ENCODE data around the gene TENT4A.
"Not testable (repeated sequence)": the region's sequence is repeated elsewhere in the genome, so short reads cannot be mapped to it uniquely, and the experiment has no call there.

TENT4A gene
- 46.6 to 85.2 (median 53.3) reads per million in 9 experiments for total RNA-seq

- no peaks in the 10 kb centered on the region for H3K9me3 Mint-ChIP-seq
- H3K36me3 Mint-ChIP-seq (ENCODE audit: insufficient read depth): peaks cover 21% of the 10 kb centered on the region
- peak within 1 kb of the TSS; percentile 84 to 91 for H3K27ac Mint-ChIP-seq
- no peak for DNase-seq
- ATAC-seq (replicated peaks): peak; percentile 1
- H3K4me3 Mint-ChIP-seq: peak within 1 kb of the TSS; percentile 85 to 89
- no peaks in the 10 kb centered on the region for H3K27me3 Mint-ChIP-seq
- H3K4me1 Mint-ChIP-seq (ENCODE audit: low read depth in 2 of 2): peaks cover 34 to 39% of the 10 kb centered on the region in 2 donors
These were observed at the start of gene TENT4A for GRCh38 chr5:6713274-6714225. TSS of gene TENT4A (plus strand) at chr5:6713432. CDS start at chr5:6713984, 552 bp downstream.

GRCh38 chr5:6666762-6667161 is 46.5 kb upstream of the TENT4A start:
- no peak for ATAC-seq (replicated peaks)
- Mint-ChIP-seq H3K36me3 (ENCODE audit: insufficient read depth) (peaks cover 2% of the 10 kb centered on the region), H3K4me1 (ENCODE audit: low read depth in 2 of 2) (no peaks in the 10 kb centered on the region), H3K9me3 (no peaks in the 10 kb centered on the region), H3K27ac (no peak overlapping the region), H3K27me3 (no peaks in the 10 kb centered on the region), H3K4me3 (no peak overlapping the region)
- no peak for DNase-seq

GRCh38 chr5:6667648-6668047 is 45.6 kb upstream of the TENT4A start:
- ATAC-seq (replicated peaks): no peak
- no peaks in the 10 kb centered on the region for H3K4me1 Mint-ChIP-seq (ENCODE audit: low read depth in 2 of 2)
- H3K9me3 Mint-ChIP-seq: no peaks in the 10 kb centered on the region
- no peak overlapping the region for H3K27ac Mint-ChIP-seq
- DNase-seq: no peak
- H3K27me3 Mint-ChIP-seq: no peaks in the 10 kb centered on the region
- H3K4me3 Mint-ChIP-seq: no peak overlapping the region
- H3K36me3 Mint-ChIP-seq (ENCODE audit: insufficient read depth): peaks cover 2% of the 10 kb centered on the region

- H3K4me3 Mint-ChIP-seq; DNase-seq; H3K9me3 Mint-ChIP-seq; H3K36me3 Mint-ChIP-seq (ENCODE audit: insufficient read depth); ATAC-seq (replicated peaks); H3K4me1 Mint-ChIP-seq (ENCODE audit: low read depth in 2 of 2); H3K27ac Mint-ChIP-seq; H3K27me3 Mint-ChIP-seq: not testable (repeated sequence)
These were observed 44.5 kb upstream of the TENT4A start for GRCh38 chr5:6668717-6669116.

- no peak for ATAC-seq (replicated peaks)
- Mint-ChIP-seq H3K4me1 (ENCODE audit: low read depth in 2 of 2) (no peaks in the 10 kb centered on the region), H3K36me3 (ENCODE audit: insufficient read depth) (no peaks in the 10 kb centered on the region), H3K27ac (no peak overlapping the region), H3K4me3 (no peak overlapping the region), H3K27me3 (no peaks in the 10 kb centered on the region), H3K9me3 (no peaks in the 10 kb centered on the region)
- DNase-seq: no peak
These were observed 40.2 kb upstream of the TENT4A start for GRCh38 chr5:6673031-6673430.

- no peaks in the 10 kb centered on the region for H3K4me1 Mint-ChIP-seq (ENCODE audit: low read depth in 2 of 2)
- no peak overlapping the region for H3K4me3 Mint-ChIP-seq
- no peak for ATAC-seq (replicated peaks)
- no peak for DNase-seq
- H3K27me3 Mint-ChIP-seq: no peaks in the 10 kb centered on the region
- H3K36me3 Mint-ChIP-seq (ENCODE audit: insufficient read depth): no peaks in the 10 kb centered on the region
- H3K27ac Mint-ChIP-seq: no peak overlapping the region
- H3K9me3 Mint-ChIP-seq: no peaks in the 10 kb centered on the region
These were observed 39.3 kb upstream of the TENT4A start for GRCh38 chr5:6673963-6674362.

- H3K27ac Mint-ChIP-seq: no peak overlapping the region
- no peak overlapping the region for H3K4me3 Mint-ChIP-seq
- no peak for ATAC-seq (replicated peaks)
- H3K27me3 Mint-ChIP-seq: no peaks in the 10 kb centered on the region
- no peaks in the 10 kb centered on the region for H3K36me3 Mint-ChIP-seq (ENCODE audit: insufficient read depth)
- no peak for DNase-seq
- H3K4me1 Mint-ChIP-seq (ENCODE audit: low read depth in 2 of 2): no peaks in the 10 kb centered on the region
- H3K9me3 Mint-ChIP-seq: no peaks in the 10 kb centered on the region
These were observed 38.8 kb upstream of the TENT4A start for GRCh38 chr5:6674421-6674820.

GRCh38 chr5:6674886-6675285 is 38.3 kb upstream of the TENT4A start:
- no peak for DNase-seq
- Mint-ChIP-seq H3K4me3 (no peak overlapping the region), H3K36me3 (ENCODE audit: insufficient read depth) (no peaks in the 10 kb centered on the region), H3K9me3 (no peaks in the 10 kb centered on the region), H3K4me1 (ENCODE audit: low read depth in 2 of 2) (no peaks in the 10 kb centered on the region), H3K27me3 (no peaks in the 10 kb centered on the region), H3K27ac (no peak overlapping the region)
- ATAC-seq (replicated peaks): no peak

- Mint-ChIP-seq H3K9me3 (no peaks in the 10 kb centered on the region), H3K4me3 (no peak overlapping the region), H3K4me1 (ENCODE audit: low read depth in 2 of 2) (no peaks in the 10 kb centered on the region), H3K36me3 (ENCODE audit: insufficient read depth) (no peaks in the 10 kb centered on the region), H3K27me3 (no peaks in the 10 kb centered on the region), H3K27ac (no peak overlapping the region)
- no peak for DNase-seq
- no peak for ATAC-seq (replicated peaks)
These were observed 37.3 kb upstream of the TENT4A start for GRCh38 chr5:6675784-6676491.

GRCh38 chr5:6676702-6677101 is 36.5 kb upstream of the TENT4A start:
- Mint-ChIP-seq H3K9me3 (no peaks in the 10 kb centered on the region), H3K27ac (no peak overlapping the region), H3K4me3 (no peak overlapping the region), H3K36me3 (ENCODE audit: insufficient read depth) (no peaks in the 10 kb centered on the region), H3K4me1 (ENCODE audit: low read depth in 2 of 2) (no peaks in the 10 kb centered on the region), H3K27me3 (peaks cover 4 to 7% of the 10 kb centered on the region in 2 donors)
- DNase-seq: no peak
- ATAC-seq (replicated peaks): no peak

- no peak for DNase-seq
- no peak for ATAC-seq (replicated peaks)
- no peaks in the 10 kb centered on the region for H3K36me3 Mint-ChIP-seq (ENCODE audit: insufficient read depth)
- H3K27me3 Mint-ChIP-seq: peaks cover 7 to 14% of the 10 kb centered on the region in 2 donors
- H3K9me3 Mint-ChIP-seq: no peaks in the 10 kb centered on the region
- H3K4me3 Mint-ChIP-seq: no peak overlapping the region
- no peaks in the 10 kb centered on the region for H3K4me1 Mint-ChIP-seq (ENCODE audit: low read depth in 2 of 2)
- H3K27ac Mint-ChIP-seq: no peak overlapping the region
These were observed 34.8 kb upstream of the TENT4A start for GRCh38 chr5:6678385-6678784.

- ATAC-seq (replicated peaks) (no peak), DNase-seq (no peak)
- no peaks in the 10 kb centered on the region for H3K9me3 Mint-ChIP-seq
- no peak overlapping the region for H3K4me3 Mint-ChIP-seq
- H3K27ac Mint-ChIP-seq: no peak overlapping the region
- H3K4me1 Mint-ChIP-seq (ENCODE audit: low read depth in 2 of 2): no peaks in the 10 kb centered on the region
- H3K36me3 Mint-ChIP-seq (ENCODE audit: insufficient read depth): no peaks in the 10 kb centered on the region
- peaks cover 22 to 30% of the 10 kb centered on the region in 2 donors for H3K27me3 Mint-ChIP-seq
These were observed 32.3 kb upstream of the TENT4A start for GRCh38 chr5:6680922-6681321.

- DNase-seq (no peak), ATAC-seq (replicated peaks) (no peak)
- H3K27me3 Mint-ChIP-seq: peaks cover 29 to 37% of the 10 kb centered on the region in 2 donors
- no peak overlapping the region for H3K4me3 Mint-ChIP-seq
- H3K27ac Mint-ChIP-seq: no peak overlapping the region
- no peaks in the 10 kb centered on the region for H3K36me3 Mint-ChIP-seq (ENCODE audit: insufficient read depth)
- peaks cover 0 to 3% of the 10 kb centered on the region in 2 donors for H3K4me1 Mint-ChIP-seq (ENCODE audit: low read depth in 2 of 2)
- no peaks in the 10 kb centered on the region for H3K9me3 Mint-ChIP-seq
These were observed 31.6 kb upstream of the TENT4A start for GRCh38 chr5:6681682-6682081.

- peaks cover 32 to 43% of the 10 kb centered on the region in 2 donors for H3K27me3 Mint-ChIP-seq
- H3K27ac Mint-ChIP-seq: no peak overlapping the region
- no peak overlapping the region for H3K4me3 Mint-ChIP-seq
- no peaks in the 10 kb centered on the region for H3K9me3 Mint-ChIP-seq
- H3K36me3 Mint-ChIP-seq (ENCODE audit: insufficient read depth): no peaks in the 10 kb centered on the region
- H3K4me1 Mint-ChIP-seq (ENCODE audit: low read depth in 2 of 2): peaks cover 0 to 5% of the 10 kb centered on the region in 2 donors
- DNase-seq (no peak), ATAC-seq (replicated peaks) (no peak)
These were observed 31.0 kb upstream of the TENT4A start for GRCh38 chr5:6682239-6682638.

Data from effector memory CD8-positive, alpha-beta T cell (primary cell).